Neuronal stem cell (in vitro differentiated cells): Measurements from ENCODE around the gene RPL37A.

Experiments used
- DNase-seq: peaks from one replicate; pipeline ENCODE4 v3.0.0-alpha.2; 2013; ENCODE audit warnings: low spot score
- H2AFZ ChIP-seq: one replicate; pipeline ENCODE4 v1.6.1; 2013; ENCODE audit warnings: mild to moderate bottlenecking, low read length, inconsistent platforms
- H2AK5ac ChIP-seq: 2 replicates; pipeline ENCODE4 v1.6.1; 2013; ENCODE audit warnings: low read depth, mild to moderate bottlenecking, inconsistent platforms, low read length, moderate library complexity, mixed read lengths
- H2BK120ac ChIP-seq: 2 replicates; pipeline ENCODE4 v1.6.1; 2013; ENCODE audit warnings: low read depth, mild to moderate bottlenecking, inconsistent platforms, low read length, moderate library complexity, mixed read lengths
- H2BK12ac ChIP-seq: one replicate; pipeline ENCODE4 v1.6.1; 2013; ENCODE audit warnings: low read length, inconsistent platforms
- H2BK15ac ChIP-seq: 2 replicates; pipeline ENCODE4 v1.6.1; 2013; ENCODE audit warnings: mild to moderate bottlenecking, low read length, inconsistent platforms, mixed read lengths
- H2BK5ac ChIP-seq: one replicate; pipeline ENCODE4 v1.6.1; 2013; ENCODE audit warnings: inconsistent platforms, mild to moderate bottlenecking, low read length, moderate library complexity
- H3K14ac ChIP-seq: one replicate; pipeline ENCODE4 v1.6.1; 2013; ENCODE audit warnings: low read length, inconsistent platforms
- H3K18ac ChIP-seq: 2 replicates; pipeline ENCODE4 v1.6.1; 2013; ENCODE audit warnings: low read length, inconsistent platforms
- H3K23ac ChIP-seq: 2 replicates; pipeline ENCODE4 v1.6.1; 2013; ENCODE audit warnings: low read depth, mild to moderate bottlenecking, mixed read lengths, low read length, inconsistent platforms; ENCODE audit not compliant: poor library complexity
- H3K27ac ChIP-seq: replicated peaks from 3 replicates; pipeline ENCODE4 v1.5.1; 2013; ENCODE audit warnings: low read length, inconsistent platforms
- H3K27me3 ChIP-seq, 3 experiments: 2 replicates each; pipeline ENCODE4 v1.6.1; 2013; ENCODE audit warnings: low read length in 3 of 3, mild to moderate bottlenecking in 2 of 3, inconsistent platforms in 1 of 3, low read depth in 1 of 3, mixed read lengths in 1 of 3, moderate library complexity in 1 of 3; ENCODE audit not compliant: control insufficient read depth in 3 of 3, insufficient read depth in 3 of 3
- H3K36me3 ChIP-seq, 2 donors: replicated peaks in 1 of 2; 2 replicates each; pipeline ENCODE4 v1.6.1; 2013; ENCODE audit warnings: low read length in 2 of 2; ENCODE audit not compliant: control insufficient read depth in 2 of 2, insufficient read depth in 2 of 2
- H3K4ac ChIP-seq: 2 replicates; pipeline ENCODE4 v1.6.1; 2013; ENCODE audit warnings: inconsistent platforms, mild to moderate bottlenecking, low read length, moderate library complexity
- H3K4me1 ChIP-seq, 2 donors: 1 replicate in 1 of 2; 2 replicates in 1 of 2; pipeline ENCODE4 v1.6.1; 2013; ENCODE audit warnings: low read length in 2 of 2, low read depth in 1 of 2; ENCODE audit not compliant: control insufficient read depth in 2 of 2, insufficient read depth in 1 of 2
- H3K4me2 ChIP-seq: one replicate; pipeline ENCODE4 v1.6.1; 2013; ENCODE audit warnings: mild to moderate bottlenecking, low read length, inconsistent platforms; ENCODE audit not compliant: insufficient read depth, poor library complexity, severe bottlenecking
- H3K4me3 ChIP-seq, 2 donors: 2 replicates each; pipeline ENCODE4 v1.5.1; 2013; ENCODE audit warnings: low read length in 2 of 2, mild to moderate bottlenecking in 2 of 2, inconsistent platforms in 1 of 2, moderate library complexity in 1 of 2
- H3K79me1 ChIP-seq: one replicate; pipeline ENCODE4 v1.6.1; 2013; ENCODE audit warnings: low read depth, mild to moderate bottlenecking, inconsistent platforms, low read length, moderate library complexity
- H3K9ac ChIP-seq: one replicate; pipeline ENCODE4 v1.6.1; 2013; ENCODE audit warnings: mild to moderate bottlenecking, low read depth, low read length, inconsistent platforms; ENCODE audit not compliant: poor library complexity
- H3K9me3 ChIP-seq, 2 donors: replicated peaks in 1 of 2; 2 replicates each; pipeline versions ENCODE3 to v1.6.1; 2013; ENCODE audit warnings: low read length in 2 of 2, mild to moderate bottlenecking in 2 of 2, inconsistent platforms in 1 of 2, low read depth in 1 of 2, mixed read lengths in 1 of 2, moderate library complexity in 1 of 2; ENCODE audit not compliant: control insufficient read depth in 2 of 2, insufficient read depth in 1 of 2
- H4K8ac ChIP-seq: one replicate; pipeline ENCODE4 v1.6.1; 2013; ENCODE audit warnings: low read depth, mild to moderate bottlenecking, inconsistent platforms, low read length, moderate library complexity
- H4K91ac ChIP-seq: one replicate; pipeline ENCODE4 v1.6.1; 2013; ENCODE audit warnings: low read length, low read depth, mild to moderate bottlenecking, inconsistent platforms; ENCODE audit not compliant: poor library complexity
- WGBS, 2 donors: extraction: QIAGEN DNeasy Blood & Tissue Kit; methylation state at CpG; one replicate each; pipeline ENCODE4 v1.1.7; 2013; ENCODE audit warnings: missing lambda C conversion rate in 2 of 2, mixed read lengths in 1 of 2; ENCODE audit not compliant: insufficient read length in 2 of 2, insufficient replicate concordance in 1 of 2; ENCODE audit errors: extremely low coverage in 2 of 2; 5-methylcytosine and 5-hydroxymethylcytosine counted together

The RPL37A gene

DNA sequence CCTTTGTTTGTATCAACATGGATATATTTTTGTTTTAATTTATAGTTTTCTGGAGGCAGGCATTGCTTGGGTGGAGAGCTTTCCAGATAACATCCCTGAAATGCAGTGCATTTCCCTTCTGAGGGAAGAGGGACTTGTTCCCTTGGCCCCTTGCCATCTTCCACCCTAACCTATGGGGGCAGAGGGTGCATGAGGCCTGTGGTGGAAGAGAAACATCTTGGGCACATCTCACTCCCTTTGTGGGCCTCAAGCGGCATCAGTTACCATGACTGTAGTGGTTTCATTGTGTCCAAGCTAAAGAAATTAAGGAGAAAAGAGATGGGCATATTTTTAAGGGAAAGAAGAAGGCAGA lies 5.3 kb upstream of the RPL37A start:
- H3K27ac ChIP-seq = no peak overlapping the region
- no CpG with 5 or more reads among the region's 1 CpG for WGBS, 2 donors
- H3K4me1 ChIP-seq = peaks cover 11 to 15% of the 10 kb centered on the region in 2 donors
- no peak overlapping the region for H4K8ac ChIP-seq
- no peak overlapping the region for H2BK120ac ChIP-seq
- no peak for DNase-seq
- no peak overlapping the region for H2BK12ac ChIP-seq
- no peak overlapping the region for H2BK15ac ChIP-seq
- no peak overlapping the region for H3K4me3 ChIP-seq
- no peak overlapping the region for H3K4ac ChIP-seq
- H4K91ac ChIP-seq = no peak overlapping the region
- no peak overlapping the region for H2AK5ac ChIP-seq
- H3K23ac ChIP-seq = no peak overlapping the region
- H2AFZ ChIP-seq = no peak overlapping the region
- no peak overlapping the region for H3K14ac ChIP-seq
- H3K9ac ChIP-seq = no peak overlapping the region
- H3K4me2 ChIP-seq = no peak overlapping the region
- no peak overlapping the region for H2BK5ac ChIP-seq
- peak overlapping the region; percentile 5 for H3K18ac ChIP-seq
- H3K36me3 ChIP-seq = no peaks in the 10 kb centered on the region
- no peaks in the 10 kb centered on the region for H3K27me3 ChIP-seq
- no peaks in the 10 kb centered on the region for H3K9me3 ChIP-seq
- peaks cover 2% of the 10 kb centered on the region for H3K79me1 ChIP-seq

GRCh38 chr2:216495656-216496055 lies 3.0 kb upstream of the RPL37A start:
- Histone ChIP-seq H2AK5ac (no peak overlapping the region), H4K8ac (no peak overlapping the region), H4K91ac (no peak overlapping the region), H3K36me3 (peaks cover 6 to 16% of the 10 kb centered on the region in 2 donors), H3K18ac (no peak overlapping the region), H3K4me3 (no peak overlapping the region), H3K9ac (no peak overlapping the region), H3K9me3 (no peaks in the 10 kb centered on the region), H3K27ac (no peak overlapping the region), H3K4me2 (no peak overlapping the region), H3K14ac (no peak overlapping the region), H2BK15ac (no peak overlapping the region), H3K23ac (no peak overlapping the region), H3K79me1 (peaks cover 2% of the 10 kb centered on the region), H3K4me1 (peaks cover 21 to 22% of the 10 kb centered on the region in 2 donors), H2AFZ (no peak overlapping the region), H3K4ac (no peak overlapping the region), H2BK12ac (no peak overlapping the region), H3K27me3 (no peaks in the 10 kb centered on the region), H2BK5ac (no peak overlapping the region), H2BK120ac (no peak overlapping the region)
- WGBS, 2 donors = no CpG with 5 or more reads among the region's 2 CpGs
- no peak for DNase-seq

- Histone ChIP-seq H2AFZ (peak overlapping the region; percentile 84), H2BK15ac (no peak overlapping the region), H3K27me3 (no peaks in the 10 kb centered on the region), H4K8ac (no peak overlapping the region), H2BK5ac (no peak overlapping the region), H3K27ac (no peak overlapping the region), H3K14ac (no peak overlapping the region), H3K4ac (no peak overlapping the region), H2BK120ac (no peak overlapping the region), H3K4me3 (peak overlapping the region in 1 of 2 donors; percentile 79), H3K9ac (peak overlapping the region; percentile 32), H2AK5ac (no peak overlapping the region), H3K36me3 (peaks cover 11 to 34% of the 10 kb centered on the region in 2 donors), H3K18ac (peak overlapping the region; percentile 7), H2BK12ac (no peak overlapping the region), H3K23ac (no peak overlapping the region), H3K4me1 (peaks cover 14 to 15% of the 10 kb centered on the region in 2 donors), H3K4me2 (peak overlapping the region; percentile 54), H3K79me1 (peaks cover 2% of the 10 kb centered on the region), H3K9me3 (no peaks in the 10 kb centered on the region), H4K91ac (no peak overlapping the region)
- no CpG with 5 or more reads among the region's 6 CpGs for WGBS, 2 donors
- DNase-seq = no peak
These were observed 1.1 kb upstream of the RPL37A start for GRCh38 chr2:216497382-216498069.

GRCh38 chr2:216498070-216498378 lies 620 bp upstream of the RPL37A start:
- peaks cover 12 to 13% of the 10 kb centered on the region in 2 donors for H3K4me1 ChIP-seq
- H3K9me3 ChIP-seq = no peaks in the 10 kb centered on the region
- H3K18ac ChIP-seq = peak overlapping the region; percentile 7
- no CpG with 5 or more reads among the region's 6 CpGs for WGBS, 2 donors
- H3K27ac ChIP-seq = peak overlapping the region; percentile 18
- no peak overlapping the region for H2BK12ac ChIP-seq
- no peak overlapping the region for H2BK120ac ChIP-seq
- no peak overlapping the region for H4K8ac ChIP-seq
- no peak overlapping the region for H2BK15ac ChIP-seq
- no peak overlapping the region for H2AK5ac ChIP-seq
- peak overlapping the region; percentile 84 for H2AFZ ChIP-seq
- H3K4ac ChIP-seq = no peak overlapping the region
- H4K91ac ChIP-seq = no peak overlapping the region
- no peak overlapping the region for H3K14ac ChIP-seq
- H3K4me3 ChIP-seq = peak overlapping the region; percentile 79 to 90
- peak overlapping the region; percentile 54 for H3K4me2 ChIP-seq
- peaks cover 2% of the 10 kb centered on the region for H3K79me1 ChIP-seq
- H3K23ac ChIP-seq = no peak overlapping the region
- peak overlapping the region; percentile 32 for H3K9ac ChIP-seq
- H3K36me3 ChIP-seq = peaks cover 16 to 39% of the 10 kb centered on the region in 2 donors
- DNase-seq = no peak
- peak overlapping the region; percentile 75 for H2BK5ac ChIP-seq
- H3K27me3 ChIP-seq = no peaks in the 10 kb centered on the region
